Superior temporal gyrus (tissue), 1 donor: Measurements from ENCODE around the gene SLC22A23.

Experiments
- DNase-seq: peaks from one replicate; pipeline ENCODE4 v3.0.0-alpha.2; 2016; ENCODE audit errors: extremely low spot score

SLC22A23 gene

GRCh38 chr6:3335169-3335568, 121.7 kb downstream of the SLC22A23 start:
- DNase-seq, result no peak

DNA sequence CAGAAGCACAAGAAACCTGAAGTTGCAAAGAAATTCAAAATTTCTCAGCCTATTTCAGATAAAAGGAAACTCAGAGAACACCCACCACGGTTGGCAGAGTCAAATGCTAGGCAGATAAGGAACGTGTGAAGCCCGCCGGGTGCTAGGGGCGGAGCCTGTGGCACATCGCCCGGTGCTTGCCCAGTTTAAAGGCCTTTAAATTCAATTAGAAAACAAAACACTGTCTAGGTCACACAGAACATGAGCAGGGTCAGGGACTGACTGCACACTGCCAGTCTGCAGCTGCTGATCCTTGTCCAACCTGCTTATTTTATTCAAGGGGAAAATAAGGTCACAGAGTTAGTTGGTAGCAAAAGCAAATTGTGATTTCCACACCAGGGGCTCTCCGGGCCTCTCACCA, 122.3 kb downstream of the SLC22A23 start:
- DNase-seq, result peak; percentile 70

DNA sequence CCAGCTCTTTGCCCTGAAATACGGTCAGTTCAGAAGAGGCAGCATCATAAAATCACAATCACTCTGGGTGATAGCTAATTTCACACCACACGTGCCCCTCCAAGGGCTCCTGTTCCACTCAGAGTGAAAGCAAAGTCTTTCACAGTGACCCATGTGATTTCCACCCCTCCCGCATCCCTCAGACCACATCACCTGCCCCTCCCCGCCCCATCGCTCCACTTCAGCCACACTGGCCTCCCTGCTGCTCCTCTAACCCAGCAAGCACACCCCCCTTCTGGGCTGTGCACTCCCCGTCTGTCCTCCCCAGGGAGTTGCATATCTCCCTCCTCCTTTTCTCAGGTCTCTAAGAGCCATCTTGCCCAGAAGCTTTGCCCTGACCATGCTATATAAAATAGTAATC, 123.6 kb downstream of the SLC22A23 start:
- no peak for DNase-seq

GRCh38 chr6:3331971-3332370, 124.9 kb downstream of the SLC22A23 start:
- no peak for DNase-seq

DNA sequence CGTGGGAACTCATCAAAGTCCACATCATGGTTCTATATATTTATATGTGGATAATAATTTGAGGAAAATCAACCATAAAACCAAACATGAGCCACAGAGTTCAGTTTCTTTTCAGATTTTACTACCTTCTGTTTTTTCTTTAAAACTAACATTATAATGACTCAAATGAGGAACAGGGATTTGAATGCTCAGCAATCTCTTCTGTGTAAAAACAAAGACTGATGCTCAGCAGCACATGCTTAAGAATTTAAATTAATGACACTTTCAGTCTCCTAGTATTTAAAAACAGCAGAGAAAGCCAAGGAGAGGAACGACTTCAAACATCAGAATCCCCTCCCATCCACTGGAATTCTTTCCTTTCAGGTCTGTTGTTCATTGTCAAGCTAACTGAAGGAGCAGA, 125.4 kb downstream of the SLC22A23 start:
- no peak for DNase-seq

DNA sequence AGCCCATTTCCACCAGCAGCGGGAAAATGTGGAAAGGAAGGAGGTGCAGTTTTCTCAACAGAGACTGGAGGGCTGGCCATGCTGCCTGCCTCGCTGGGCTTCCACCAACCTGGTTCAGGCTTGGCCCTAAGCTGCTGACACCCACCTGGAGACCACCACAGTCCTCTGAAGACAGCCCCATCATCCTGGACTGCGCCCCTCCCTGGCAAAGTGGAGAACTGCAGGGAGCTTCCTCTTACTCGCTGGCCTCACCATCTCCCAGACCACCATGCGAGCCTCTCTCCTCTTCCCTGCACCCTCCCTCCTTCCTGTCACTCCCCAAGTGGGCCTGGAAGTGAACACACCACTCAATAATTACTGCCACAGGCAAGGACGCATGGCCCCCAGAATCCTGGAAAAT, 126.7 kb downstream of the SLC22A23 start:
- no peak for DNase-seq

DNA sequence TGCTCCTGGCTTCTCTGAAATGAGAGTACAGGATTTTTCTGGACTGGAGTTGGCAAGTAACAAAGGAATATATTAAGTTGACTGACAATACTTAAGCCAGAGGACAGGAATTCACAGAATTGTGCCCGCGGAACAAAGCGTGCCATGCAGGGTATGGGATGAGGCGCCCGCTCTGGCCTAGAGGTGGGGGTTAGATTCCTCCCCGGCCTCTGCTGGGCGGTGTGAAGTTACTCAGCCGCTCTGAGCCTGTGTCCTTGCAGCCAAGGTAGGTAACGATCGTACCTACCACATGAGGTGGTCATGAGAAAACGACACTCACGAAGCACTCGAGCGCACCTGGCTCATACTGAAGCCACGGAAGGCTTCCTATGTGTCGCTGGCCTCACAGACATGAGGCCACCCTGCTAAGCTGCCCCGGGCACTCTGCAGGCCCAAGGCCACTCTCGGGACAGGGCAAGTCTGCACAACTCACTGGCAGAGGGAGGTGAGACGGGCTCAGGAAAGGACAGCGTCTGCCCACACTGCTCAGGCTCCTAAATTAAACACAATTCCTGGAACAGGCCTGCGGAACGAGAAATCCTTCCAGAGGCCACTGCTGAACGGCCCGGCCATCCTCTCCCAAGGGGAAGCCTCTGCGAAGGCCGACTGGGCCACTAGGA, 127.3 kb downstream of the SLC22A23 start:
- no peak for DNase-seq

DNA sequence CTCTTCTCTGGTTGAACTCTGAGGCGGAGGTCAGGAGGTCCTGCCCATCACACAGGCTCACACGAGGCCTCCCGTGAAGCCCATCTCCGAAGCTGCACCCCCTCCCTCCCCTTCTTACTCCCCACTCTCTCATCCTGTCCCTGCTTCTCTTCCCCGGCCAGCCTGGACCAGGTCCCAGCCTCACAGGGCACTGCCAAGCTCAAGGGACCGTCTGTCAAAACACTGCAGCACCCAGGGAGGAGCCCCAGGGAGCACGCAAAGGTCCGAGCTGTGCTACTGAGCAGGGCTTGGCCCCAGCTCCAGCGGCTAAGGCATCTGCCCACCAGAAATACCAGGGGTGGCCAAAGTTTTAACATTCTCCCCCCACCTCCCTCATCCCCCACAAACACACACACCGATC, 128.1 kb downstream of the SLC22A23 start:
- DNase-seq, result no peak

- no peak for DNase-seq
Observed at GRCh38 chr6:3328145-3328544, 128.7 kb downstream of the SLC22A23 start.

GRCh38 chr6:3327403-3327802, 129.4 kb downstream of the SLC22A23 start:
- DNase-seq, result no peak

- DNase-seq, result no peak
Observed at GRCh38 chr6:3326981-3327380, 129.9 kb downstream of the SLC22A23 start.

DNA sequence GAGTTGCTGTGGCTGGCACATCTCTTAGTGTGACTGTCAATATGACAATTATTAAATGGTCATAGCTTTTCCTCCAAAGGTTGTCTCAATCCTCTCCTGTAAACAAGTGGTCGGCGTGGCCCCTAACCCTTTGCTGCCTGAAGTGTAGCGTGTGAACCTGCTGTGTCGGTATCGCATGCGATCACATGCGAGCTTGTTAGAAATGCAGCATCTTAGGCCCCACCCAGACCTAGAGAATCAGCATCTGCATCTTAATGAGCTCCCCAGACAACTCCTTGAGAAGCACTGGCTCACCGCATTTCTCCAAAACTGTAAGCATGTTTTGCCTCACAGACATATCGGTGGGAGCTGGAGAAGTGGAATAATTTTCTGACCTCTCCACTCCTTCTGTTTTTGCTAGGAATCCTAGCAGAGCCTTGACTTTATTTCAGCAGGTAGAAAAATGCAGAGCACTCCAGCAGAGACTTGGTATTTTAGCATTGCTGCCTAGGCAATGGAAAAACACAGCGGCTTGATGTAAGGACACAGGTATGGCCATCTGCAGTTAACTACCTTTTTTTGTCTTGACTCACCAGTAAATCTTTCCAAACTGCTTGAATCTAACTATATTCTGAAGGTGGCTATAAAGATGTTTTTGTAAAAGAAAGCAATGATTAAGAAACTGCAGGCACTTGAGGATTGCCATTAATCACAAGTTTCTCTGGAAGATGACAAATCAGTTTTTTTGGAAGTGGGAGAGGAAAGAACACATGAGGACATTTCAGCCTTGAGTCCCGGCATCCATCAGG, 130.5 kb downstream of the SLC22A23 start:
- DNase-seq, result no peak

DNA sequence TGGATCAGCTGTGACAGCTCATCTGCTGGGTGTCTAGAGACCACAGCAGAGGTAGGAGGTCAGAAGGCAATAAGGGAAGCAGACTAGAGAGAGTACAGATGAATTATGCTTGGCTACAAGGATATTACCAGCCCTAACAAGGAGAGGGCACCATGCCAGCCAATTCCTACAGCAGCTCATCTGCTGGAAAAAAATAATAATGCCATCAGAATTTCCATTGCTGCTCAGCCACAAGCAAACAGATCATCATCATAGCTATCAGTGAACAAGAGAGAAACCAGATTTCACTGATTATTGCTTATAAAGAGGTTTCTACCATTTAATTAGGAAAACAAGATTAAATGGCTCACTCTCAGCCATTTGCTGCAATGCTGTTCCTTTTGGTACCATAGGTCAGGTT, 131.6 kb downstream of the SLC22A23 start:
- DNase-seq, result no peak

- peak; percentile 83 for DNase-seq
Observed at GRCh38 chr6:3324262-3324942, 132.4 kb downstream of the SLC22A23 start.

- DNase-seq, result no peak
Observed at GRCh38 chr6:3323696-3324261, 133.1 kb downstream of the SLC22A23 start.

GRCh38 chr6:3323148-3323547, 133.7 kb downstream of the SLC22A23 start:
- DNase-seq, result no peak

DNA sequence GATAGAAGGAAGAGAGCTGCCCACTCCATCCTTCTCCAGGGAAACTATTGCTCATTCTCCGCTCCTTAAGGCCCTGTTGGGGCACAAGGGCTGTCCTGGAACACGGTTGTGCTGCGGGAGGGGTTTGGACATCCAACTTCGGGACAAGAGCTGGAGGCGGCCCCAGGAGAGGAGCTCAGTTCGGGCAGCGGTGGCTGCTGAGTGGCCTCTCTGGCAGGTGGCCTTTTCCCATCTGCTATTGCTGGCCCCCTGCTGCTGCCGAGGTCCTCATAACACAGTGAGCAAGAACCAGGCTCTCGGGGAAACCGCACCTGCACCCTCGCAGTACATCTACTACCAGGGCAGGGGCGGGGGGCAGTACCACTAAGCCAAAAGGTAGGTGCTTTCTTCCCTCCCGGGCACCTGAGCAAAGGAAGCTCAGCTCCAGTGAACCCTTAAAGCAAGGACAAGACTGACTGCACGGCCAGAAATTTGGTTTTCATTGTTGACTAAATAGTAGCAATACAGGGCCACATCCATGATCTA, 134.4 kb downstream of the SLC22A23 start:
- no peak for DNase-seq

- no peak for DNase-seq
Observed at GRCh38 chr6:3321875-3322274, 135.0 kb downstream of the SLC22A23 start.

- DNase-seq, result no peak
Observed at GRCh38 chr6:3321042-3321441, 135.8 kb downstream of the SLC22A23 start.

GRCh38 chr6:3320238-3320811, 136.5 kb downstream of the SLC22A23 start:
- no peak for DNase-seq

GRCh38 chr6:3319610-3320200, 137.1 kb downstream of the SLC22A23 start:
- no peak for DNase-seq
